ENCODE results near the gene RGS6. TPM values are rescaled to one million over a fixed set of nuclear protein-coding genes. Genes with fewer than 3 reads are reported as not detected.

The RGS6 gene
- total and polyA plus RNA-seq, 8 donors = 0.06 to 0.47 (median 0.20) TPM; not detected in 1

- Histone ChIP-seq H3K9me3 (no peaks in the 10 kb centered on the region), H3K4me3 (no peak overlapping the region), H3K27me3 (no peaks in the 10 kb centered on the region), H3K36me3 (no peaks in the 10 kb centered on the region), H3K27ac (no peak overlapping the region), H3K4me1 (no peaks in the 10 kb centered on the region)
- no peak for DNase-seq
- ATAC-seq = no peak
- intact Hi-C loops (cut with DNase I) = no loop called here
- 27 to 39% methylated on average over 5 of the region's 5 CpGs for WGBS, 2 donors
- TF ChIP-seq CTCF (IDR thresholded peaks at IDR 0.05) = no peak
- no peak for FAIRE-seq
Observed at GRCh38 chr14:72270147-72270727, 338.0 kb downstream of the RGS6 start.

GRCh38 chr14:72270749-72271148 is 338.5 kb downstream of the RGS6 start:
- Histone ChIP-seq H3K27me3 (no peaks in the 10 kb centered on the region), H3K27ac (no peak overlapping the region), H3K36me3 (no peaks in the 10 kb centered on the region), H3K4me3 (no peak overlapping the region), H3K9me3 (no peaks in the 10 kb centered on the region), H3K4me1 (no peaks in the 10 kb centered on the region)
- FAIRE-seq (no peak), DNase-seq (no peak), ATAC-seq (no peak)
- 71 to 89% methylated on average over 3 of the region's 3 CpGs for WGBS, 2 donors
- no peak for TF ChIP-seq CTCF (IDR thresholded peaks at IDR 0.05)
- intact Hi-C loops (cut with DNase I) = no loop called here

GRCh38 chr14:72275242-72275641 is 343.0 kb downstream of the RGS6 start:
- H3K4me3 ChIP-seq = no peak overlapping the region
- 42 to 48% methylated on average over 1 of the region's 1 CpG for WGBS, 2 donors
- H3K9me3 ChIP-seq = no peaks in the 10 kb centered on the region
- H3K27ac ChIP-seq = no peak overlapping the region
- no peaks in the 10 kb centered on the region for H3K4me1 ChIP-seq
- ATAC-seq = no peak
- no peak for FAIRE-seq
- H3K36me3 ChIP-seq = no peaks in the 10 kb centered on the region
- DNase-seq = no peak
- intact Hi-C loops (cut with DNase I) = no loop called here
- TF ChIP-seq CTCF (IDR thresholded peaks at IDR 0.05) = no peak
- H3K27me3 ChIP-seq = no peaks in the 10 kb centered on the region

- H3K9me3 ChIP-seq = no peaks in the 10 kb centered on the region
- ATAC-seq = no peak
- no peak overlapping the region for H3K4me3 ChIP-seq
- intact Hi-C loops (cut with DNase I) = no loop called here
- no peak for DNase-seq
- WGBS, 2 donors = 80 to 87% methylated on average over 3 of the region's 3 CpGs
- H3K27me3 ChIP-seq = no peaks in the 10 kb centered on the region
- no peak overlapping the region for H3K27ac ChIP-seq
- no peaks in the 10 kb centered on the region for H3K4me1 ChIP-seq
- no peak for TF ChIP-seq CTCF (IDR thresholded peaks at IDR 0.05)
- FAIRE-seq = no peak
- no peaks in the 10 kb centered on the region for H3K36me3 ChIP-seq
Observed at GRCh38 chr14:72278316-72278715, 346.1 kb downstream of the RGS6 start.

- ATAC-seq = no peak
- FAIRE-seq = no peak
- TF ChIP-seq CTCF (IDR thresholded peaks at IDR 0.05) = no peak
- no peaks in the 10 kb centered on the region for H3K9me3 ChIP-seq
- no peaks in the 10 kb centered on the region for H3K36me3 ChIP-seq
- intact Hi-C loops (cut with DNase I) = no loop called here
- 79 to 85% methylated on average over 4 of the region's 4 CpGs for WGBS, 2 donors
- H3K27me3 ChIP-seq = no peaks in the 10 kb centered on the region
- no peaks in the 10 kb centered on the region for H3K4me1 ChIP-seq
- DNase-seq = no peak
- no peak overlapping the region for H3K4me3 ChIP-seq
- no peak overlapping the region for H3K27ac ChIP-seq
Observed at GRCh38 chr14:72284176-72284575, 351.9 kb downstream of the RGS6 start.

Data from pancreas (tissue), 10 donors.